Loucy (cell line): ENCODE measurements around the gene EIF3A.

Source experiments
- H2AFZ ChIP-seq: fragments of 200-600 bp; sonication (generic); 2 replicates; pipeline ENCODE4 v1.6.0; 2016; ENCODE audit warnings: antibody characterized with exemption, mild to moderate bottlenecking, low read length, moderate library complexity
- H3F3A ChIP-seq: fragments of 200-600 bp; 2 replicates; pipeline ENCODE4 v1.6.0; 2016; ENCODE audit warnings: antibody characterized with exemption, low read depth, mild to moderate bottlenecking
- H3K27me3 ChIP-seq: fragments of 200-600 bp; sonication (generic); 2 replicates; pipeline ENCODE4 v1.6.1; 2014; ENCODE audit warnings: low read length, mild to moderate bottlenecking; ENCODE audit not compliant: insufficient read depth, poor library complexity, severe bottlenecking
- H3K36me3 ChIP-seq: fragments of 200-600 bp; sonication (generic); 2 replicates; pipeline ENCODE4 v1.6.1; 2016; ENCODE audit warnings: low read length; ENCODE audit not compliant: insufficient read depth
- H3K4me1 ChIP-seq: fragments of 200-600 bp; sonication (generic); 2 replicates; pipeline ENCODE4 v1.5.1; 2014; ENCODE audit warnings: low read length, mild to moderate bottlenecking; ENCODE audit not compliant: insufficient read depth, poor library complexity, severe bottlenecking
- H3K4me2 ChIP-seq: fragments of 200-600 bp; sonication (generic); 2 replicates; pipeline ENCODE4 v1.6.0; 2014; ENCODE audit warnings: antibody characterized with exemption, low read length, low read depth, mild to moderate bottlenecking; ENCODE audit not compliant: poor library complexity, severe bottlenecking
- H3K4me3 ChIP-seq: fragments of 200-600 bp; sonication (generic); 2 replicates; pipeline ENCODE4 v1.5.1; 2014; ENCODE audit warnings: low read length, mild to moderate bottlenecking, mixed read lengths; ENCODE audit not compliant: poor library complexity, severe bottlenecking
- H3K79me2 ChIP-seq: fragments of 200-600 bp; sonication (generic); 2 replicates; pipeline ENCODE4 v1.6.1; 2014; ENCODE audit warnings: low read length; ENCODE audit not compliant: insufficient read depth
- H3K9ac ChIP-seq: fragments of 200-600 bp; sonication (generic); 2 replicates; pipeline ENCODE4 v1.6.0; 2014; ENCODE audit warnings: mild to moderate bottlenecking, low read depth, low read length, moderate library complexity; ENCODE audit not compliant: poor library complexity, severe bottlenecking
- H3K9me2 ChIP-seq: fragments of 200-600 bp; sonication (generic); replicated peaks from 2 replicates; pipeline ENCODE4 v1.6.1; 2016; ENCODE audit warnings: low read depth, low read length, mixed read lengths
- H3K9me3 ChIP-seq: fragments of 200-600 bp; sonication (generic); 2 replicates; pipeline ENCODE4 v1.6.1; 2014; ENCODE audit warnings: mild to moderate bottlenecking, antibody characterized with exemption, low read length, low read depth; ENCODE audit not compliant: insufficient read depth
- H4K20me1 ChIP-seq: fragments of 200-600 bp; sonication (generic); 2 replicates; pipeline ENCODE4 v1.6.0; 2014; ENCODE audit warnings: antibody characterized with exemption, low read length, mild to moderate bottlenecking; ENCODE audit not compliant: insufficient read depth, poor library complexity, severe bottlenecking
- CTCF ChIP-seq: fragments of 200-600 bp; sonication (generic); conservative IDR thresholded peaks from 2 replicates; pipeline ENCODE4 v1.5.1; 2014; ENCODE audit warnings: mild to moderate bottlenecking, antibody characterized with exemption, low read length
- EZH2phosphoT487 ChIP-seq: fragments of 200-600 bp; IDR thresholded peaks from 2 replicates; pipeline ENCODE4 v1.6.1; 2018; ENCODE audit warnings: antibody characterized with exemption, mild to moderate bottlenecking, moderate library complexity, borderline replicate concordance

EIF3A gene

GRCh38 chr10:119090026-119090795, 9.6 kb upstream of the EIF3A start:
- H3K27me3 ChIP-seq: no peaks in the 10 kb centered on the region
- H3F3A ChIP-seq: no peaks in the 10 kb centered on the region
- H3K9me2 ChIP-seq: no peaks in the 10 kb centered on the region
- H3K4me1 ChIP-seq: peaks cover 28% of the 10 kb centered on the region
- H3K9ac ChIP-seq: peak overlapping the region; percentile 40
- no peaks in the 10 kb centered on the region for H3K36me3 ChIP-seq
- no peak for TF ChIP-seq CTCF
- TF ChIP-seq EZH2phosphoT487: no peak
- H4K20me1 ChIP-seq: no peaks in the 10 kb centered on the region
- H3K9me3 ChIP-seq: no peaks in the 10 kb centered on the region
- H3K4me2 ChIP-seq: peak overlapping the region; percentile 35
- H2AFZ ChIP-seq: no peak overlapping the region; the same call in 1 of the 2 replicates
- H3K79me2 ChIP-seq: no peaks in the 10 kb centered on the region
- H3K4me3 ChIP-seq: peak overlapping the region; percentile 6

GRCh38 chr10:119087271-119087882, 6.8 kb upstream of the EIF3A start:
- no peaks in the 10 kb centered on the region for H3K79me2 ChIP-seq
- no peak overlapping the region for H2AFZ ChIP-seq
- H3F3A ChIP-seq: peaks cover 3% of the 10 kb centered on the region; the same call in 1 of the 2 replicates
- TF ChIP-seq EZH2phosphoT487 (no peak), CTCF (no peak)
- H4K20me1 ChIP-seq: no peaks in the 10 kb centered on the region
- H3K9ac ChIP-seq: no peak overlapping the region
- no peak overlapping the region for H3K4me3 ChIP-seq
- no peaks in the 10 kb centered on the region for H3K36me3 ChIP-seq
- H3K9me3 ChIP-seq: no peaks in the 10 kb centered on the region
- H3K9me2 ChIP-seq: no peaks in the 10 kb centered on the region
- H3K4me2 ChIP-seq: no peak overlapping the region
- no peaks in the 10 kb centered on the region for H3K27me3 ChIP-seq
- H3K4me1 ChIP-seq: peaks cover 28% of the 10 kb centered on the region

GRCh38 chr10:119084896-119085295, 4.3 kb upstream of the EIF3A start:
- Histone ChIP-seq H3K9me3 (no peaks in the 10 kb centered on the region), H3K4me3 (no peak overlapping the region), H3K4me2 (no peak overlapping the region), H3K79me2 (peaks cover 12% of the 10 kb centered on the region), H3K9me2 (no peaks in the 10 kb centered on the region), H2AFZ (no peak overlapping the region), H4K20me1 (peaks cover under 1% of the 10 kb centered on the region), H3F3A (peaks cover 3% of the 10 kb centered on the region; the same call in 1 of the 2 replicates), H3K9ac (no peak overlapping the region), H3K36me3 (no peaks in the 10 kb centered on the region), H3K27me3 (no peaks in the 10 kb centered on the region), H3K4me1 (peaks cover 16% of the 10 kb centered on the region)
- no peak for TF ChIP-seq EZH2phosphoT487
- TF ChIP-seq CTCF: no peak
